Measurements from ENCODE around the gene MYO1H. TPM values are rescaled to one million over a fixed set of nuclear protein-coding genes. Genes with fewer than 3 reads are reported as not detected.

Gene MYO1H
- total and polyA plus RNA-seq, 2 of the 13 experiments (the other 11 are each of a cell fraction or from before 2014, with no cell fraction given) = not detected

DNA sequence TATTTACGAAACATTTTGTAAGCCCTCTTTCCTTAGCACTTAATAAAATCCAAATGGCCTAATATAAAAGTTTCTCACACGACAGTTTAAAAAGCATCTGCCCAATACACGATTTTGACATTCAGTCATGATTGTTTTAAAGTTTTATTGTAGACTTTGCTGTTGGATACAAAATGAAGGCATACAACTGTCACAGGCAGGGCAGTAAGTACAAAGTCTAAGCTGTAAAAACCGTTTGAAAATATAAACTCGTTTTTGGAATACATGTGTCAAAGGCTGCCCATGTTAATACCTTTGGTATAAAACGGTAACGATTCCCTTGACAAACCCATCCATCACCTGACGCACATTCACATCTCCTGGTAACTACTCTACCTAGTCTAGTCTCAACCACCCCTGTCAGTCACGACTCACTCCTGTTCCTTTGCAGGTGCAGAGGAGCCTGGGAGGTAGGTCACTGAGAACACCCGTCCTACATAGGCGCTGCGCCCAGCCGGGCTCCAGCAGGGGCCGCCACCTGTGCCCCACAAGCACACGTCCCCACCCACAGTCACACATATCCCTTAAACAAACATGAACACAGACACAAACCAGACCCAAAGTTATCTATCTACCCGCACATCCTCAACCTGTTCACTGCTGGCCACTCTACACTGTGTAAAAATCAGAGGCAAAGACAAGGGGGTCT is 102.3 kb downstream of the MYO1H start (continued):
- TF ChIP-seq, protein P1, sequence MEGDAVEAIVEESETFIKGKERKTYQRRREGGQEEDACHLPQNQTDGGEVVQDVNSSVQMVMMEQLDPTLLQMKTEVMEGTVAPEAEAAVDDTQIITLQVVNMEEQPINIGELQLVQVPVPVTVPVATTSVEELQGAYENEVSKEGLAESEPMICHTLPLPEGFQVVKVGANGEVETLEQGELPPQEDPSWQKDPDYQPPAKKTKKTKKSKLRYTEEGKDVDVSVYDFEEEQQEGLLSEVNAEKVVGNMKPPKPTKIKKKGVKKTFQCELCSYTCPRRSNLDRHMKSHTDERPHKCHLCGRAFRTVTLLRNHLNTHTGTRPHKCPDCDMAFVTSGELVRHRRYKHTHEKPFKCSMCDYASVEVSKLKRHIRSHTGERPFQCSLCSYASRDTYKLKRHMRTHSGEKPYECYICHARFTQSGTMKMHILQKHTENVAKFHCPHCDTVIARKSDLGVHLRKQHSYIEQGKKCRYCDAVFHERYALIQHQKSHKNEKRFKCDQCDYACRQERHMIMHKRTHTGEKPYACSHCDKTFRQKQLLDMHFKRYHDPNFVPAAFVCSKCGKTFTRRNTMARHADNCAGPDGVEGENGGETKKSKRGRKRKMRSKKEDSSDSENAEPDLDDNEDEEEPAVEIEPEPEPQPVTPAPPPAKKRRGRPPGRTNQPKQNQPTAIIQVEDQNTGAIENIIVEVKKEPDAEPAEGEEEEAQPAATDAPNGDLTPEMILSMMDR (CRISPR knock-in tag; IDR thresholded peaks at IDR 0.05) = 0 out of 2 replicates have a peak, but pooled peaks have one; percentile 26
- TF ChIP-seq HNF4A (CRISPR knock-in tag; IDR thresholded peaks at IDR 0.05) (no peak), LRRFIP1 (CRISPR knock-in tag; conservative IDR thresholded peaks at IDR 0.05) (no peak)

GRCh38 chr12:109450980-109451379 is 103.3 kb downstream of the MYO1H start:
- CTCF ChIA-PET (ENCODE audit: low intra/inter-chr PET ratio, low total read pairs) = no interaction called here
- Histone ChIP-seq H3K36me3 (replicated peaks in 1 of 2; ENCODE audit: control insufficient read depth in 1 of 2, insufficient read depth in 2 of 2, low read length in 2 of 2) (peaks cover 24 to 65% of the 10 kb centered on the region in 2 experiments), H4K20me1 (ENCODE audit: insufficient read depth, low read length) (no peaks in the 10 kb centered on the region), H3K9me3 (ENCODE audit: low read length) (no peaks in the 10 kb centered on the region), H3K4me2 (ENCODE audit: low read depth, low read length) (no peak overlapping the region), H2AFZ (ENCODE audit: low read length) (no peak overlapping the region), H3K27ac (ENCODE audit: extremely low read length, insufficient read depth, low read length) (no peak overlapping the region), H3K79me2 (ENCODE audit: insufficient read depth, low read length) (no peaks in the 10 kb centered on the region), H3K9ac (ENCODE audit: insufficient read depth, low read depth, low read length) (no peak overlapping the region), H3K27me3 (ENCODE audit: control insufficient read depth in 1 of 2, insufficient read depth in 2 of 2, low read length in 2 of 2) (no peaks in the 10 kb centered on the region), H3K4me1 (ENCODE audit: insufficient read depth, low read length) (peaks cover 32% of the 10 kb centered on the region), H3K4me3 (replicated peaks in 1 of 3; ENCODE audit: insufficient read depth in 1 of 3, low read depth in 2 of 3, low read length in 3 of 3) (no peak overlapping the region)
- DNase-seq (ENCODE audit: low spot score) = no peak
- in situ Hi-C loops (cut with HindIII; ENCODE audit: extremely low pct_ligation_motif_present, low pct_unique_long_range_greater_than_20kb) = no loop called here
- intact Hi-C loops (cut with micrococcal nuclease; ENCODE audit: unreplicated experiment) = no loop called here
- no peak for ATAC-seq
- no TSS peak for BruUV-seq (replicated peaks)
- no peak for FAIRE-seq
- 79% methylated on average over 3 of the region's 4 CpGs for WGBS (ENCODE audit: low lambda C conversion rate)
- POLR2A ChIA-PET = no interaction called here
- no peak for TF ChIP-seq FOXK2 (IDR thresholded peaks at IDR 0.05)
- no peak for TF ChIP-seq ZNF562 (CRISPR knock-in tag; IDR thresholded peaks at IDR 0.05; ENCODE audit: borderline replicate concordance)
- no peak for TF ChIP-seq EP300 (IDR thresholded peaks at IDR 0.05; ENCODE audit: low read depth in 2 of 2, low read length in 2 of 2)
- TF ChIP-seq EP300 (CRISPR knock-in tag; IDR thresholded peaks at IDR 0.05; ENCODE audit: borderline replicate concordance) = no peak
- TF ChIP-seq ZNF644 (CRISPR knock-in tag; IDR thresholded peaks at IDR 0.05; ENCODE audit: low read depth) = no peak
- TF ChIP-seq TEF (CRISPR knock-in tag; IDR thresholded peaks at IDR 0.05) = no peak
- no peak for TF ChIP-seq ZNF556 (CRISPR knock-in tag; IDR thresholded peaks at IDR 0.05; ENCODE audit: borderline replicate concordance)

Data from HepG2 (cell line).